IPS DF 6.9 (cell line): ENCODE results near the gene TMF1.
A peak's percentile ranks its signal among the peaks of the same experiment; 100 is the strongest.

ENCODE experiments used
- DNase-seq: peaks from one replicate; pipeline ENCODE4 v3.0.0-alpha.2; 2013; ENCODE audit warnings: low read depth, low spot score
- H3K27ac ChIP-seq: one replicate; pipeline ENCODE4 v1.5.1; 2013; ENCODE audit warnings: low read length, control low read depth
- H3K27me3 ChIP-seq: 2 replicates; pipeline ENCODE4 v1.6.1; 2013; ENCODE audit warnings: mild to moderate bottlenecking, low read length; ENCODE audit not compliant: control insufficient read depth, insufficient read depth
- H3K36me3 ChIP-seq: 2 replicates; pipeline ENCODE4 v1.6.1; 2013; ENCODE audit warnings: low read length; ENCODE audit not compliant: control insufficient read depth, insufficient read depth
- H3K4me1 ChIP-seq: 2 replicates; pipeline ENCODE4 v1.6.1; 2013; ENCODE audit warnings: low read length; ENCODE audit not compliant: control insufficient read depth, insufficient read depth
- H3K4me3 ChIP-seq: 2 replicates; pipeline ENCODE4 v1.5.1; 2013; ENCODE audit warnings: mild to moderate bottlenecking, low read length
- H3K9me3 ChIP-seq: 2 replicates; pipeline ENCODE4 v1.6.1; 2013; ENCODE audit warnings: low read length, inconsistent platforms; ENCODE audit not compliant: control insufficient read depth, insufficient read depth
- WGBS: extraction: QIAGEN DNeasy Blood & Tissue Kit; methylation state at CpG from one replicate; pipeline ENCODE4 v1.1.7; 2013; ENCODE audit warnings: mixed read lengths, missing lambda C conversion rate; ENCODE audit not compliant: insufficient read length, insufficient coverage; 5-methylcytosine and 5-hydroxymethylcytosine counted together

TMF1 gene

DNA sequence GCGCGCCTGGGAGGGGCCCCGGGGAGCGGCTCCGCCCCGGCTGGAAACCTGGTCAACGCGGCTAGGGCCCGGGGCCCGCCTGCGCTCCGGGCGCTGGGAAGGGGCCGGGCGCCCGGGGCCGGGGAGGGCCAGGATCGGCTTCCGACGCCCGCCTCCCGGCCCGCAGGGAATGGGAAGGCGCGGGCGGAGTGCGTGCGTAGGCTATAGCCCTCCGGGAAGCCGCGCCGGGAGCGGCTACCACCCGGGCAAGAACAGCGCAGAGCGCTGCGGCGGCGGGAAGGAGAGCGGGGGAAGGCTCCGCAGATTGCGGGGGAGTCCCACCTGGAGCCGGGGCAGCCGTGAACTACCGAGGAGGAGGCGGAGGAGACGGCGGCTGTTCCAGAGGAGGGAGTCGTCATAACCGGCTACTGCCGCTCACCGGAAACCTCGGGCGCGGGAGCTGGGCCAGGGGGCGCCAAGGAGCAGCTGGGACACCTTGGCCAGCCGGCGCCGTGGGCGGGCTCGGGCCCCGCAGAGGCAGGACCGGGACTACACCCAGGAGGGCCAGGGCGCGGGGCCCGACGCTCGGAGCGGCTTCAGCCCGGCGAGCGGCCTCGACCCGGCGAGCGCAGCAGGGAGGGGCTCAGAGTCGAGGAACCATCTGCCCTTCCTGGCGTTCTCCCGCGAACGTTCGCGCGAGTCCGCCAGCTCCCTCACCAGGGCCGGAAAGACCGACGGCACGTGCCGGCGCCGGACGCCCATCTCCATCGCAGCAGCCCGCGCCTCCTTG lies 38.7 kb downstream of the TMF1 start, which contains the start of gene EOGT:
TSS of gene EOGT (minus strand) at position 432 of the 769 bp plus-strand sequence. CDS start 3,838 bp downstream, outside the sequence.
- no peaks in the 10 kb centered on the region for H3K27me3 ChIP-seq
- WGBS: no CpG with 5 or more reads among the region's 96 CpGs
- H3K27ac ChIP-seq: no peak within 1 kb of the TSS

DNA sequence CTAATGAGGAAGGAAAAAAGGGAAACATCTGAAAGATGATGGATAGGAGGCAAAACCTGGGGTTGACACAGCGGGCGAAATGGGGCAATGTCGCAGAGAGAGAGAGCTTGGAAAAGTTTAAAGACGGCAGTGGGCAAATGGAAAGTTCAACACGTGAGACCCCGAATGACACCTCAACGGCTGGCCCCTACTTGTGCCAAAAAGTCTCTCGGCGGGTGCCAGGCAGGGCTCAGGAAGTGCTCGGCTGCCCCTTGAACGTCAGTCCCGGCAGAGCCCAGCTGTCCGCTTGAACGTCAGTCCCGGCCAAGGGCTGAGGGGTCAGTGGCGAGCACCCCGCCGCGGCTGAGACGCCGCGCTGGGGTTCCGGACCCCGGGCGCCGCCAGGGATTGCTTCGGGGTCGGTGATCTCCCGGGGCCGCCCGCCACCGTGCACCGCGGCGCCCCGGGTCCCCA lies 39.3 kb downstream of the TMF1 start:
- no peak for DNase-seq
- Histone ChIP-seq H3K27ac (no peak overlapping the region), H3K9me3 (no peaks in the 10 kb centered on the region), H3K27me3 (no peaks in the 10 kb centered on the region), H3K36me3 (no peaks in the 10 kb centered on the region), H3K4me1 (peaks cover 3% of the 10 kb centered on the region; the same call in 1 of the 2 replicates), H3K4me3 (peak overlapping the region; percentile 72; the same call in 1 of the 2 replicates)
- no CpG with 5 or more reads among the region's 36 CpGs for WGBS

More for the DNA sequence above, 38.7 kb downstream of the TMF1 start, which contains the start of gene EOGT:
- no peaks in the 10 kb centered on the region for H3K9me3 ChIP-seq
- no peak for DNase-seq
- no peaks in the 10 kb centered on the region for H3K36me3 ChIP-seq
- peak within 1 kb of the TSS; percentile 72 for H3K4me3 ChIP-seq
- peaks cover 3% of the 10 kb centered on the region; the same call in 1 of the 2 replicates for H3K4me1 ChIP-seq

DNA sequence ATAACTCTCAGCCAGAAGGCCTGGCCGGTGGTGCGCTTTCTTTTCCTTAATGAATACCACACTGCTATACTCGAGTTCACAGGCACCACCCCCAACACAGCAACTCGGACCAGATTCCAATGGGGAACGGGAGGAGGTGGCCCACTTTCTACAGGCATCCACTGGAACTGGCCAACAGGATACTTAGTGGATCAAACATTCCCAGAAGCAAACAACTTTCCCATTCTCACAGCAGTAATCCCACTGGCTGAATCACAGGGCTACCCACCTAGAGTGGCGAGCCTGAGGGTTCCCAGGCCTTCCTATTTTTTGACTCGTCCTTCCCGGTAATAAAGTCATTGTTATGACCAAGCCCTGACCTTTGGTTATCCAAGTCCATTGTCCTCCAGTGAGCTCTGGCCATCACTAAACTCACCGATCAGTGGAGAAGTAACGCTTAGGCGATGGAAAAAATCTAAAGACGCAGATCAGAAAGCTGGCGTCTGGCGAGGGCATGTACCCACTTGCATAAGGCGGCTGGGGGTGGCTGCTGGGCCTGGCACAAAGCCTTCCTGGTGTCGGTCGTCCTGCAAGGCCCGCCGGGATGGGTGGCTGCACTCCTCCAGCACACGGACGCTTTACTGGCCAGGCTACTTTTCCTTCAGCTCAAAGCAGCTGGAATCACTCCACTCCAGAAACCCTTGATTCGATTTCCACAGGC lies 39.9 kb downstream of the TMF1 start:
- no peaks in the 10 kb centered on the region for H3K36me3 ChIP-seq
- no peaks in the 10 kb centered on the region for H3K27me3 ChIP-seq
- no peaks in the 10 kb centered on the region for H3K9me3 ChIP-seq
- WGBS: no CpG with 5 or more reads among the region's 22 CpGs
- H3K27ac ChIP-seq: no peak overlapping the region
- H3K4me1 ChIP-seq: peaks cover 3% of the 10 kb centered on the region; the same call in 1 of the 2 replicates
- DNase-seq: no peak
- H3K4me3 ChIP-seq: peak overlapping the region; percentile 72; the same call in 1 of the 2 replicates

- no CpG with 5 or more reads among the region's 8 CpGs for WGBS
- H3K4me1 ChIP-seq: peaks cover 3% of the 10 kb centered on the region; the same call in 1 of the 2 replicates
- H3K4me3 ChIP-seq: no peak overlapping the region
- no peaks in the 10 kb centered on the region; the same call in 1 of the 2 replicates for H3K36me3 ChIP-seq
- no peak for DNase-seq
- no peaks in the 10 kb centered on the region for H3K9me3 ChIP-seq
- H3K27ac ChIP-seq: no peak overlapping the region
- H3K27me3 ChIP-seq: no peaks in the 10 kb centered on the region
Observed at GRCh38 chr3:69011096-69011730, 40.9 kb downstream of the TMF1 start.

DNA sequence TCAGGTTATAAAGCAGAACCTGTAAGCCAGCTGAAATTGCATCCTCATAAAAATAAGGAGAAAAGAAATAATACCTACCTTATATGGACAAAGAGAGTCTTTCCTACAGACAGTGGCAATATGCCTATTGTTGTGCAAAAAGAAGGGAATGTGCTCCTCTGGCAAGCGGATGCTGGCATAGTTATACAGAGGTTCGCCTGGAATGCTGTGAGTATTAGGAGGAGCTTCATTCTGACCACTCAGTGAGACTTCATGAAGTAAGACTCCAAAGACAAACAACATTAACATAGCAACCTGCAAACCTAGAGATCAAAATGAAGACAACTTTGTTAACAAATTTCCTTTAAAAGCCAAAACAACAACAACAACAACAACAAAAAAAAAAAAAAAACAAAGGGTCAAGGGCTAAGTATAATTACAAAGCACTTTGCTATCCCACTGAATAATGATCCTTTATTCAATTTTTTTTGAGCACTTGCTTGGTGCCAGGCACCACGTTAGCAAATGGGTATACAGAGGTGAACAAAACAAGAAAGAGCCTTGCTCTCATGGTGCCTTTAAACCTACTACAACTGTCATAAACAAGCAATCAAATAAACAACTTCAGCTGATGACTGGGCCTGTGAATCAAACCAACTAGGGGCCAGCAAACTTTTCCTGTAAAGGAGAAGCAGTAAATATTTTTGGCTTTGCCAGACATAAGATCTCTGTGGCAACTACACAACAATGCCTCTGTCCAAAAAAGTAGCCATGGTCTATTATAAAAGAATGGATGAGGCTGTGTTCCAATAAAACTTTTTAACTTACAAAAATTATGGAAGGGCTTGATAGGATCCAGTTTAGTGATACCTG lies 42.3 kb downstream of the TMF1 start:
- WGBS: no CpG with 5 or more reads among the region's 3 CpGs
- Histone ChIP-seq H3K4me3 (no peak overlapping the region), H3K27ac (no peak overlapping the region), H3K36me3 (peaks cover 3% of the 10 kb centered on the region; the same call in 1 of the 2 replicates), H3K9me3 (no peaks in the 10 kb centered on the region), H3K4me1 (peaks cover 3% of the 10 kb centered on the region; the same call in 1 of the 2 replicates), H3K27me3 (no peaks in the 10 kb centered on the region)
- no peak for DNase-seq

- Histone ChIP-seq H3K27me3 (no peaks in the 10 kb centered on the region), H3K27ac (no peak overlapping the region), H3K4me1 (peaks cover 3% of the 10 kb centered on the region; the same call in 1 of the 2 replicates), H3K4me3 (no peak overlapping the region), H3K36me3 (peaks cover 3% of the 10 kb centered on the region; the same call in 1 of the 2 replicates), H3K9me3 (no peaks in the 10 kb centered on the region)
- DNase-seq: no peak
- no CpG with 5 or more reads among the region's 2 CpGs for WGBS
Observed at GRCh38 chr3:69008980-69009379, 43.2 kb downstream of the TMF1 start.

- no peaks in the 10 kb centered on the region for H3K9me3 ChIP-seq
- no peak for DNase-seq
- no CpG with 5 or more reads among the region's 5 CpGs for WGBS
Observed at GRCh38 chr3:69005791-69006482, 46.2 kb downstream of the TMF1 start.

DNA sequence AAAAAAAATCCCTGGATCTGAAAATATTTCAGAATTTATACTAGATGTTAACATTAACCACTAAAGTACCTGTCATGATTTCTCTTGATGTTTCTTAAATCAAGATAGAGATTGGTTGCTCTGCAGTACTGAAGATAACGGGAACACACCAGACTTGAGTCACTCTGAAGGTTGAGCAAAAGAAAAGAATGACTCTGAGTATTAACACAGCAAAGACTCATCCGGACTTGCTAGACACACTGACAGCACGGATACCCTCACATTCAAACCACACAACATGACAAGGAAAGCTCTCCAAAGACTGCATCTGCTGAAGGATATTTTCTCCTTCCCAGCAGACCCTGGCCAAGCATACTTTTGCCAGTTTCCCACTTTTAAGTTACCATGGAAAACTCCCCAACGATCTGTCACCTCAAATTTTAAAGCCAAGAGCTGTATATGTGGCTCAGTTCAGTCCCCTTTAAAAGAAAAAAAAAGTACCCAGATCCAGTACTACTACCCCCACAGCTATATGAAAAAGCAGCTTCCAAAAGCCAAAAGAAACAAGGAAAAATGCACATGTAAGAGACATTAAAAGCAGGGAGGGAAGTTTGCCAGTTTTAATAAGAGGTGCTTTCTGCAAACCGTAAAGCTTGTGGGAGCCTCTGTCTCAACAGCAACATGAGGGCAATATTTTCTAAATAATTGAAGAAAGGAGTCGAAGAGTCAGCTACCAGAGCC lies 46.9 kb downstream of the TMF1 start:
- Histone ChIP-seq H3K36me3 (peaks cover 3% of the 10 kb centered on the region; the same call in 1 of the 2 replicates), H3K4me3 (no peak overlapping the region), H3K27me3 (no peaks in the 10 kb centered on the region), H3K4me1 (peaks cover 1% of the 10 kb centered on the region; the same call in 1 of the 2 replicates), H3K9me3 (no peaks in the 10 kb centered on the region), H3K27ac (no peak overlapping the region)
- DNase-seq: no peak
- no CpG with 5 or more reads among the region's 6 CpGs for WGBS

More at GRCh38 chr3:69005791-69006482, 46.2 kb downstream of the TMF1 start:
- Histone ChIP-seq H3K36me3 (peaks cover 3% of the 10 kb centered on the region; the same call in 1 of the 2 replicates), H3K27me3 (no peaks in the 10 kb centered on the region), H3K4me3 (no peak overlapping the region), H3K4me1 (peaks cover 1% of the 10 kb centered on the region; the same call in 1 of the 2 replicates), H3K27ac (no peak overlapping the region)

- no CpG with 5 or more reads among the region's 9 CpGs for WGBS
- no peak for DNase-seq
- no peaks in the 10 kb centered on the region for H3K9me3 ChIP-seq
- no peaks in the 10 kb centered on the region for H3K27me3 ChIP-seq
- H3K27ac ChIP-seq: no peak overlapping the region
- no peak overlapping the region for H3K4me3 ChIP-seq
- H3K36me3 ChIP-seq: peaks cover 3% of the 10 kb centered on the region; the same call in 1 of the 2 replicates
- peaks cover 1% of the 10 kb centered on the region; the same call in 1 of the 2 replicates for H3K4me1 ChIP-seq
Observed at GRCh38 chr3:69004138-69004537, 48.0 kb downstream of the TMF1 start.
